Measurements from ENCODE around the gene DCBLD1.

- TF ChIP-seq YY1 (IDR thresholded peaks at IDR 0.05; ENCODE audit: extremely low read depth, insufficient replicate concordance, low read depth, low read length) (no peak), ATF3 (IDR thresholded peaks at IDR 0.05) (no peak), EZH2phosphoT487 (IDR thresholded peaks at IDR 0.05; ENCODE audit: borderline replicate concordance) (no peak), POLR2AphosphoS5 (IDR thresholded peaks at IDR 0.05; ENCODE audit: low read depth, low read length) (no peak), POLR2A (IDR thresholded peaks at IDR 0.05; ENCODE audit: borderline replicate concordance, extremely low read depth, insufficient read depth, insufficient read length) (no peak), CTCF (IDR thresholded peaks at IDR 0.05 in 2 of 3, conservative IDR thresholded peaks at IDR 0.05 in 1 of 3; ENCODE audit: borderline replicate concordance in 1 of 3, insufficient read depth in 1 of 3, low read depth in 2 of 3, low read length in 2 of 3) (no peak), REST (IDR thresholded peaks at IDR 0.05; ENCODE audit: low read depth) (no peak)
Observed at GRCh38 chr6:117574198-117574597, 91.7 kb downstream of the DCBLD1 start.
